ENCODE data around the gene GALNT2.

GALNT2 gene

DNA sequence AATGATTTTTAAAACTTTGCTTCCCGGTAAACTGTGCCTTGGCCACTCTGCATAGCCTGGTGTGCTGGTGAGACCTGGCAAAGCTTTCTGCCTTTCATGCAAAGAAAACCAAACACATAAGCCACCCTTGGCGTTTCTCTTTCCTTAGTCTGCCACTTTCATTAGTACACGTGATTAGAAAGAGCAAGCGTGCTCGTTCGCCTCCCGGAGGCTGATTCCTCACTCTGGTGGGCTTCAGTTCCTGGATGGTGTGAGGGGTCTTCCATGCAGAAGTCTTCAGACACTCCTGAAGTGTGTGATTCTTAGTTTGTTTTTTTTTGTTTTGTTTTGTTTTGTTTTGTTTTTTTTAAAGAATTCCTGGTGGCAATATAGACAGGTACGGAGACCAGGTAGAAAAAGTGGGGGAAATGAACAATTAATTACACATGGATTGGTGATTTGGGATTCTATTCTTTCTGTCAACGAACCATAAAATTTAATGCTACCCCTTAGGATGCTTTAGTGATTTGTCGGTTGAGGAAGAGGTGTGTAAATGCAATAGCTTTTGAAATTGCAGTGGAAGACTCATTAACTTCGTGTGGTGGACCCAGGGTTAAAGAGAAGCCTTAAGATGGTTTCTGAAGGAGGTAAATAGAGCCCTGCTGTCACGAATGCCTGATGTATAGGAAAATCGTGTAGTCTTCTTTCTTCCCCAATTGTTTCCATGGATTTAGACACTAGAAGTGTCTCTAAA is 2.1 kb downstream of the GALNT2 start:
- H3K79me2 ChIP-seq (ENCODE audit: insufficient read depth, low read length), result peaks cover 70% of the 10 kb centered on the region
- peak overlapping the region; percentile 93 for H3K9ac ChIP-seq (ENCODE audit: low read depth, low read length, poor library complexity, severe bottlenecking)
- H2AFZ ChIP-seq (ENCODE audit: low read length), result no peak overlapping the region

GRCh38 chr1:230069796-230070195 is 2.8 kb downstream of the GALNT2 start:
- Histone ChIP-seq H2AFZ (ENCODE audit: low read length) (no peak overlapping the region), H4K20me1 (ENCODE audit: insufficient read depth, low read length, poor library complexity, severe bottlenecking) (peaks cover 73% of the 10 kb centered on the region), H3K9me3 (ENCODE audit: insufficient read depth, low read depth, low read length) (no peaks in the 10 kb centered on the region), H3K4me2 (ENCODE audit: low read depth, low read length, poor library complexity, severe bottlenecking) (peak overlapping the region; percentile 92), H3K9ac (ENCODE audit: low read depth, low read length, poor library complexity, severe bottlenecking) (peak overlapping the region; percentile 93), H3K4me1 (ENCODE audit: insufficient read depth, low read length, poor library complexity, severe bottlenecking) (peaks cover 62% of the 10 kb centered on the region), H3K9me2 (replicated peaks; ENCODE audit: low read depth, low read length) (no peaks in the 10 kb centered on the region), H3K79me2 (ENCODE audit: insufficient read depth, low read length) (peaks cover 77% of the 10 kb centered on the region), H3K36me3 (ENCODE audit: insufficient read depth, low read length) (no peaks in the 10 kb centered on the region), H3F3A (ENCODE audit: low read depth) (peaks cover 9% of the 10 kb centered on the region), H3K4me3 (ENCODE audit: low read length, poor library complexity, severe bottlenecking) (peak overlapping the region; percentile 83), H3K27me3 (ENCODE audit: insufficient read depth, low read length, poor library complexity, severe bottlenecking) (no peaks in the 10 kb centered on the region)
- no peak for TF ChIP-seq EZH2phosphoT487 (IDR thresholded peaks at IDR 0.05; ENCODE audit: borderline replicate concordance)
- TF ChIP-seq, protein P1, sequence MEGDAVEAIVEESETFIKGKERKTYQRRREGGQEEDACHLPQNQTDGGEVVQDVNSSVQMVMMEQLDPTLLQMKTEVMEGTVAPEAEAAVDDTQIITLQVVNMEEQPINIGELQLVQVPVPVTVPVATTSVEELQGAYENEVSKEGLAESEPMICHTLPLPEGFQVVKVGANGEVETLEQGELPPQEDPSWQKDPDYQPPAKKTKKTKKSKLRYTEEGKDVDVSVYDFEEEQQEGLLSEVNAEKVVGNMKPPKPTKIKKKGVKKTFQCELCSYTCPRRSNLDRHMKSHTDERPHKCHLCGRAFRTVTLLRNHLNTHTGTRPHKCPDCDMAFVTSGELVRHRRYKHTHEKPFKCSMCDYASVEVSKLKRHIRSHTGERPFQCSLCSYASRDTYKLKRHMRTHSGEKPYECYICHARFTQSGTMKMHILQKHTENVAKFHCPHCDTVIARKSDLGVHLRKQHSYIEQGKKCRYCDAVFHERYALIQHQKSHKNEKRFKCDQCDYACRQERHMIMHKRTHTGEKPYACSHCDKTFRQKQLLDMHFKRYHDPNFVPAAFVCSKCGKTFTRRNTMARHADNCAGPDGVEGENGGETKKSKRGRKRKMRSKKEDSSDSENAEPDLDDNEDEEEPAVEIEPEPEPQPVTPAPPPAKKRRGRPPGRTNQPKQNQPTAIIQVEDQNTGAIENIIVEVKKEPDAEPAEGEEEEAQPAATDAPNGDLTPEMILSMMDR (conservative IDR thresholded peaks at IDR 0.05; ENCODE audit: low read length), result no peak

More for the DNA sequence above, 2.1 kb downstream of the GALNT2 start:
- peaks cover 66% of the 10 kb centered on the region for H4K20me1 ChIP-seq (ENCODE audit: insufficient read depth, low read length, poor library complexity, severe bottlenecking)
- TF ChIP-seq EZH2phosphoT487 (IDR thresholded peaks at IDR 0.05; ENCODE audit: borderline replicate concordance), result no peak
- TF ChIP-seq, protein P1 (conservative IDR thresholded peaks at IDR 0.05; ENCODE audit: low read length), result peak; percentile 41
- H3K9me3 ChIP-seq (ENCODE audit: insufficient read depth, low read depth, low read length), result no peaks in the 10 kb centered on the region
- peaks cover 57% of the 10 kb centered on the region for H3K4me1 ChIP-seq (ENCODE audit: insufficient read depth, low read length, poor library complexity, severe bottlenecking)
- H3K36me3 ChIP-seq (ENCODE audit: insufficient read depth, low read length), result no peaks in the 10 kb centered on the region
- peak overlapping the region; percentile 92 for H3K4me2 ChIP-seq (ENCODE audit: low read depth, low read length, poor library complexity, severe bottlenecking)
- no peaks in the 10 kb centered on the region for H3K27me3 ChIP-seq (ENCODE audit: insufficient read depth, low read length, poor library complexity, severe bottlenecking)
- H3K9me2 ChIP-seq (replicated peaks; ENCODE audit: low read depth, low read length), result no peaks in the 10 kb centered on the region
- peak overlapping the region; percentile 83 for H3K4me3 ChIP-seq (ENCODE audit: low read length, poor library complexity, severe bottlenecking)
- H3F3A ChIP-seq (ENCODE audit: low read depth), result peaks cover 9% of the 10 kb centered on the region

GRCh38 chr1:230070321-230071208 is 3.5 kb downstream of the GALNT2 start:
- H3K9ac ChIP-seq (ENCODE audit: low read depth, low read length, poor library complexity, severe bottlenecking), result peak overlapping the region; percentile 93
- peak overlapping the region; percentile 92 for H3K4me2 ChIP-seq (ENCODE audit: low read depth, low read length, poor library complexity, severe bottlenecking)
- peak overlapping the region; percentile 83 for H3K4me3 ChIP-seq (ENCODE audit: low read length, poor library complexity, severe bottlenecking)
- H3K9me2 ChIP-seq (replicated peaks; ENCODE audit: low read depth, low read length), result no peaks in the 10 kb centered on the region
- H2AFZ ChIP-seq (ENCODE audit: low read length), result no peak overlapping the region
- H4K20me1 ChIP-seq (ENCODE audit: insufficient read depth, low read length, poor library complexity, severe bottlenecking), result peaks cover 79% of the 10 kb centered on the region
- no peaks in the 10 kb centered on the region for H3K36me3 ChIP-seq (ENCODE audit: insufficient read depth, low read length)
- no peaks in the 10 kb centered on the region for H3K9me3 ChIP-seq (ENCODE audit: insufficient read depth, low read depth, low read length)
- TF ChIP-seq, protein P1 (conservative IDR thresholded peaks at IDR 0.05; ENCODE audit: low read length), result no peak
- no peak for TF ChIP-seq EZH2phosphoT487 (IDR thresholded peaks at IDR 0.05; ENCODE audit: borderline replicate concordance)
- peaks cover 9% of the 10 kb centered on the region for H3F3A ChIP-seq (ENCODE audit: low read depth)
- peaks cover 85% of the 10 kb centered on the region for H3K79me2 ChIP-seq (ENCODE audit: insufficient read depth, low read length)
- no peaks in the 10 kb centered on the region for H3K27me3 ChIP-seq (ENCODE audit: insufficient read depth, low read length, poor library complexity, severe bottlenecking)
- H3K4me1 ChIP-seq (ENCODE audit: insufficient read depth, low read length, poor library complexity, severe bottlenecking), result peaks cover 65% of the 10 kb centered on the region
